ENCODE data around the gene OR56A1.
"Not testable (repeated sequence)": the region's sequence is repeated elsewhere in the genome, so short reads cannot be mapped to it uniquely, and the experiment has no call there.

Gene OR56A1, protein sequence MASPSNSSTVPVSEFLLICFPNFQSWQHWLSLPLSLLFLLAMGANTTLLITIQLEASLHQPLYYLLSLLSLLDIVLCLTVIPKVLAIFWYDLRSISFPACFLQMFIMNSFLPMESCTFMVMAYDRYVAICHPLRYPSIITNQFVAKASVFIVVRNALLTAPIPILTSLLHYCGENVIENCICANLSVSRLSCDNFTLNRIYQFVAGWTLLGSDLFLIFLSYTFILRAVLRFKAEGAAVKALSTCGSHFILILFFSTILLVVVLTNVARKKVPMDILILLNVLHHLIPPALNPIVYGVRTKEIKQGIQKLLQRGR

DNA sequence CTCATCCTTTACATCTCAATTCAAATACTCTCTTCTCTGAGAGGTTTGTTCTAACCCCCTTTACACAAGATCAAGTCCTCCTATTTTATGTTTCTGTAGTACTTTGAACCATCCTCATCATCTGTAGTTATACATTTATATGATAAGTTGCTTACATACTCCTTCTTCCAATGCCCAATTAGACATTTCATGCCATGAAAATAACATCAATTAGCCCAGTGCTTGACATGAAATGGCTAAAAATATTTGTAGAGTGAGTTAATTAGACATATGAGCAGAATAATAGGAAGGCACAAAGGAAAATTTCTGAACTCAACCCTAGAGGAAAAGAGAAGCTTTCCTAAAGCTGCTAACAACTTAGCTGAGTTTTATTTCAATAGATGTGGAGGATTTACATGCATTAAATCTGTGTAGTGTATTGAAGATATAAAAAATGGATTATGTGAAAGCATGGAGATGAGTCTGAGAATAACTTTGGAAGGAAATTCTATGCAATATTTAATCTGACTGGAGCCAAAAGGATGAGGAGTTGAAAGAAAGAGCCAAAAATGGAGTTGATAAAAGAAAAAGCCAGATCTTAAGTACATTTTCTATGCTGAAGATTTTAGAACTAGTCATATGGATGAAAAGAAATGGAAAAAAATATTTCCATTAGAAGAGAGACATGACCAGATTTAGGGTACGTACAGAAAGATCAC lies at the start of gene OR56A1:
Gene OR56A1 (minus strand): TSS at position 51 of the 698 bp plus-strand sequence. CDS start 3,066 bp downstream, outside the sequence.
- H3K27ac Mint-ChIP-seq, result no peak within 1 kb of the TSS
- H3K27me3 Mint-ChIP-seq, result peaks cover 9% of the 10 kb centered on the region
- H3K4me3 Mint-ChIP-seq, result no peak within 1 kb of the TSS
- ATAC-seq (ENCODE audit: low read depth), result no peak
- no peaks in the 10 kb centered on the region for H3K36me3 Mint-ChIP-seq
- H3K9me3 Mint-ChIP-seq, result no peaks in the 10 kb centered on the region
- H3K4me1 Mint-ChIP-seq, result no peaks in the 10 kb centered on the region
- no peak for DNase-seq (ENCODE audit: low spot score in 2 of 2)

DNA sequence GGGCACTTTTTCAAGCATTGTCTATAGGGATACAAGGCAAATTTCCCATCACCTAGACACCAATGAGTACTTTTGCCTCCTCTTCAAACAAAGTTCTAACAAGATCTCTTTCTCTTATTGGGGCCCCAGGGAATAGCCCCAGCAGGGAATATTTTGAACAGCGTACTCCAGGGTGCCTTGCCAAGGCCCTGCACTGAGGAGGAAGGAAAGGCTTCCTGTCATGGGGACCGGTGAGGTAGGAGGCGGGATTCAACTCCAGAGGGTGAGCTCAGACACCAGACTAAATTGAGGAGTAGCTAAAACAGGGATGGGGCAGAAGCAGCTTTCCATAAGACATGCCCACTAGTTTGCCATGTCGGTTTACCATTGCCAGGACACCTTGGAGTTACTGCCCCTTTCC lies 48.9 kb upstream of the OR56A1 start:
- Mint-ChIP-seq H3K36me3 (no peaks in the 10 kb centered on the region), H3K4me1 (no peaks in the 10 kb centered on the region), H3K27ac (no peak overlapping the region), H3K4me3 (no peak overlapping the region), H3K9me3 (peaks cover 14% of the 10 kb centered on the region), H3K27me3 (no peaks in the 10 kb centered on the region)
- ATAC-seq (ENCODE audit: low read depth) (no peak), DNase-seq (ENCODE audit: low spot score in 2 of 2) (no peak)

- no peaks in the 10 kb centered on the region for H3K36me3 Mint-ChIP-seq
- DNase-seq (ENCODE audit: low spot score in 2 of 2), result no peak
- H3K9me3 Mint-ChIP-seq, result peaks cover 16% of the 10 kb centered on the region
- ATAC-seq (ENCODE audit: low read depth), result no peak
- H3K27ac Mint-ChIP-seq, result no peak overlapping the region
- no peaks in the 10 kb centered on the region for H3K4me1 Mint-ChIP-seq
- H3K4me3 Mint-ChIP-seq, result no peak overlapping the region
- H3K27me3 Mint-ChIP-seq, result peaks cover 4% of the 10 kb centered on the region
Measured at GRCh38 chr11:6077723-6078122, 47.2 kb upstream of the OR56A1 start.

- Mint-ChIP-seq H3K27me3 (peaks cover 13% of the 10 kb centered on the region), H3K9me3 (peaks cover 16% of the 10 kb centered on the region)
- not testable (repeated sequence) for DNase-seq (ENCODE audit: low spot score in 2 of 2); H3K4me1 Mint-ChIP-seq; H3K27ac Mint-ChIP-seq; H3K4me3 Mint-ChIP-seq; H3K36me3 Mint-ChIP-seq; ATAC-seq (ENCODE audit: low read depth)
Measured at GRCh38 chr11:6076443-6076842, 45.9 kb upstream of the OR56A1 start.

DNA sequence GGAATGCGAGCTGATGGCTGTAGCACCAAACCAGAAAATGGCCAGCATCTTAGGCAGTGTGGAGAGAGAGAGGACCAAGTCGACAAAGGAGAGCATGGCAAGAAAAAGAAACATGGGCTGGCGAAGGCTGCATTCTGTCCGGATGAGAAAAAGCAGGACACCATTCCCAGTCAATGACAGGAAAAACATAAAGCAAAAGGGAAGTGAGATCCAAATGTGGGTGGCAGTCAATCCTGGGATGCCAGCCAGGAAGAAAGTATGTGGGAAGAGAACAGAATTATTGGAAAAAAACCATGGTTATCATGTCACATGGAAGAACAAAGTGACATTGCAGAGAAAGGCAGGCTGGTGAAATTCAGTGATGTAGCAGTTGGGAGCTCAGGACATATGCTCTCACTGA lies 36.9 kb upstream of the OR56A1 start:
- Mint-ChIP-seq H3K4me3 (no peak overlapping the region), H3K36me3 (no peaks in the 10 kb centered on the region), H3K4me1 (no peaks in the 10 kb centered on the region), H3K9me3 (no peaks in the 10 kb centered on the region), H3K27me3 (peaks cover 16% of the 10 kb centered on the region), H3K27ac (no peak overlapping the region)
- ATAC-seq (ENCODE audit: low read depth) (no peak), DNase-seq (ENCODE audit: low spot score in 2 of 2) (no peak)

GRCh38 chr11:6062691-6063358 lies 32.3 kb upstream of the OR56A1 start:
- no peaks in the 10 kb centered on the region for H3K36me3 Mint-ChIP-seq
- no peak for DNase-seq (ENCODE audit: low spot score in 2 of 2)
- H3K4me3 Mint-ChIP-seq, result no peak overlapping the region
- ATAC-seq (ENCODE audit: low read depth), result no peak
- no peaks in the 10 kb centered on the region for H3K9me3 Mint-ChIP-seq
- peaks cover 12% of the 10 kb centered on the region for H3K27me3 Mint-ChIP-seq
- H3K27ac Mint-ChIP-seq, result no peak overlapping the region
- H3K4me1 Mint-ChIP-seq, result no peaks in the 10 kb centered on the region

DNA sequence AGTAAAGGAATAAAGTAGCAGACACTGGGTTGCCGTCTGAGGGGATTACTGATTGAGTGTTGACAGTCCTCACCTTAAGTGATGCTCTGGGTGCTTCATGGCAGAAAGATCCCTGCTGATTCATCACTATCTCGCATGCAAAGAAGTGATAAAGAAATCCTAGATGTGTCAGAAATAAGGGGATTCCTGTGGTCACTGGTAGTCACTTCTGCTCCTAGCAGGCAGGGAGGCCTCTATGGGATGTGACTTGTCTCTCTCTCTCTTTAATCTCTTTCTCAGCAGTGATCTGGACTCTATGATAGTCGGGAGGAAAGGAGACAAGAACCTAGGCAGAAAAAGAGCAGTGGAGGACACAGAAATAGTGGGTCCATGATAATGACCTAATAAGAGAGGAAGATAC lies 30.9 kb upstream of the OR56A1 start:
- H3K27ac Mint-ChIP-seq, result no peak overlapping the region
- H3K36me3 Mint-ChIP-seq, result no peaks in the 10 kb centered on the region
- DNase-seq (ENCODE audit: low spot score in 2 of 2) (no peak), ATAC-seq (ENCODE audit: low read depth) (no peak)
- H3K4me1 Mint-ChIP-seq, result no peaks in the 10 kb centered on the region
- H3K9me3 Mint-ChIP-seq, result peaks cover 1% of the 10 kb centered on the region
- no peak overlapping the region for H3K4me3 Mint-ChIP-seq
- peaks cover 15% of the 10 kb centered on the region for H3K27me3 Mint-ChIP-seq

DNA sequence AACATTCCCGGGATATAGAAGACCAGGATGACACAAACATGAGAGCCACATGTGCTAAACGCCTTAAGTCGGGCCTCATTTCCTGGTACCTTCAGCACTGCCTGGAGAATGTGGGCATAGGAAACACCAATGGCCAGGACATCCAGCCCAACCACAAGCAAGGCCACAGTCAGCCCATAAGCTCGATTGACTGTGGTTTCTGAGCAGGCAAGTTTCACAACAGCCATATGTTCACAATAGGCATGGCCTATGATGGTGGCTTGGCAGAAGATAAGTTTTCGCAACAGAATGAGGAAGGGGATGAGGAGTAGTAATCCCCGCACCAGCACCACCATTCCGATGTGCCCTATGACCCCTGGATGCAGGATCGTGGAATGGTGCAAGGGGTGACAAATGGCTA lies 26.9 kb upstream of the OR56A1 start:
- H3K27ac Mint-ChIP-seq, result no peak overlapping the region
- no peak for ATAC-seq (ENCODE audit: low read depth)
- no peak overlapping the region for H3K4me3 Mint-ChIP-seq
- peaks cover 2% of the 10 kb centered on the region for H3K36me3 Mint-ChIP-seq
- no peaks in the 10 kb centered on the region for H3K4me1 Mint-ChIP-seq
- no peak for DNase-seq (ENCODE audit: low spot score in 2 of 2)
- H3K27me3 Mint-ChIP-seq, result peaks cover 16% of the 10 kb centered on the region
- H3K9me3 Mint-ChIP-seq, result peaks cover 1% of the 10 kb centered on the region

GRCh38 chr11:6055569-6055968 lies 25.0 kb upstream of the OR56A1 start:
- ATAC-seq (ENCODE audit: low read depth) (no peak), DNase-seq (ENCODE audit: low spot score in 2 of 2) (no peak)
- H3K27ac Mint-ChIP-seq, result no peak overlapping the region
- no peaks in the 10 kb centered on the region for H3K4me1 Mint-ChIP-seq
- H3K9me3 Mint-ChIP-seq, result peaks cover 1% of the 10 kb centered on the region
- H3K4me3 Mint-ChIP-seq, result no peak overlapping the region
- H3K27me3 Mint-ChIP-seq, result peaks cover 14% of the 10 kb centered on the region
- H3K36me3 Mint-ChIP-seq, result peaks cover 2% of the 10 kb centered on the region

DNA sequence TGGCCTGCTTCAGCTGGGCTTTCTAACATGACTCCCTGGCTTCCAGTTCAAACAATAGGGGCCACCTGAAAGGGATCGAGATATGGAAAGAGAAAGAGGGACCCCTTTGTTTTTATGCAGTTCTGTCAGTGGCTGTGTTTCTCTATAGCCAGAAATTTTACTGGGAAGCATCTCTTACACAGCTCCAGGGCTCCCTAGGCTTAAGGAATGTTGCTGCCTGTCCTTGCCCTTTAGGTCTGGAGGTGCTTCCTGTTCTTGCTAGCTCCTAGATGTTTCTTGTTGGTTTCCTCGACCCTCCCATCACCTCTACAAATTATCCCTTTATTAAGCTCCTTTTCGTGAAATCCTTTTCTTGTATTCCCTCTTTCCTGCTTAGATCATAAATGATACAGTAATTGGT lies 21.8 kb upstream of the OR56A1 start:
- no peak for DNase-seq (ENCODE audit: low spot score in 2 of 2)
- ATAC-seq (ENCODE audit: low read depth), result no peak
- Mint-ChIP-seq H3K27ac (no peak overlapping the region), H3K36me3 (peaks cover 2% of the 10 kb centered on the region), H3K4me1 (no peaks in the 10 kb centered on the region), H3K9me3 (peaks cover 1% of the 10 kb centered on the region), H3K4me3 (no peak overlapping the region), H3K27me3 (peaks cover 6% of the 10 kb centered on the region)

- Mint-ChIP-seq H3K36me3 (no peaks in the 10 kb centered on the region), H3K4me3 (no peak overlapping the region), H3K27me3 (peaks cover 7% of the 10 kb centered on the region), H3K4me1 (no peaks in the 10 kb centered on the region), H3K27ac (no peak overlapping the region), H3K9me3 (no peaks in the 10 kb centered on the region)
- ATAC-seq (ENCODE audit: low read depth), result no peak
- DNase-seq (ENCODE audit: low spot score in 2 of 2), result no peak
Measured at GRCh38 chr11:6040874-6041273, 10.3 kb upstream of the OR56A1 start.

GRCh38 chr11:6027501-6027900 lies 3.1 kb downstream of the OR56A1 start:
- Mint-ChIP-seq H3K27ac (no peak overlapping the region), H3K9me3 (no peaks in the 10 kb centered on the region), H3K36me3 (no peaks in the 10 kb centered on the region), H3K27me3 (peaks cover 14% of the 10 kb centered on the region), H3K4me3 (no peak overlapping the region), H3K4me1 (no peaks in the 10 kb centered on the region)
- no peak for ATAC-seq (ENCODE audit: low read depth)
- DNase-seq (ENCODE audit: low spot score in 2 of 2), result no peak

DNA sequence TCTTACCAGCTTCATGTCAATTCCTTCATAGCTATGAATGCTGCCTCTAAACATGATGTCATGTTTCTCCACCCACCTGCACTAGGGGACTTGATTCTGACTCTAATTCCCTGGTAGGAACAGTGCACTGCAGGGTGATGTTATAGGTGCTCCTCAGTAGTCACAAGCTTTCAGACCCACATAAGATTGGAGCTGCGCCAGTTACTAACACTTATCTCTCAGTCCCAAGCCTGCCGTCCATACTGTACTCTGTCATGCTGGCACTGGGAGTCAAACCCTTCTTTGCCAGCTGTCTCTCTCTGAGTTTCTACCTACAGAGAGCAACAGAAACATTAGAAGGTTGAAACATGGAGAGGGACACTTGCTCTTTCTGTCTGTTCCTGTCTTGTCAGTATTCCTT lies 5.5 kb downstream of the OR56A1 start:
- DNase-seq (ENCODE audit: low spot score in 2 of 2) (no peak), ATAC-seq (ENCODE audit: low read depth) (no peak)
- H3K27ac Mint-ChIP-seq, result no peak overlapping the region
- peaks cover 14% of the 10 kb centered on the region for H3K27me3 Mint-ChIP-seq
- no peak overlapping the region for H3K4me3 Mint-ChIP-seq
- H3K4me1 Mint-ChIP-seq, result no peaks in the 10 kb centered on the region
- H3K9me3 Mint-ChIP-seq, result no peaks in the 10 kb centered on the region
- no peaks in the 10 kb centered on the region for H3K36me3 Mint-ChIP-seq

DNA sequence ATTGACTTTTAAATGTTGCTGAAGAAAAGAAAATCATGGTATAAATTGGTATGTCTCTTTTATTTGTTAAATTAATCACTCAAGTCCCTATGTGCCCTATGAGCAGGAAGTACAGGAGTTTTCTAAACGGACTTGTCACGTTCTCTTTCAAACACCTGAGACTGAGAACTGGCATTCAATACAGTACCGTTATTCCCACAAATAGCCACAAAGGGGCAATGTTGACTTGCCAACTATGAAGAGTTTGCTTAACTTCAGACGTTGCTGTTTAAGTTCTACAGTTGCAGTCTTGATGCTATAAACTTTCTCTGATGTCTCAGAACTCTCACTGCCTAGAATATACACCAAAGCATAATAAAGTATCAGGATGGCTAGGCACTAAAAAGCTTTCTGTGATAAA lies 7.6 kb downstream of the OR56A1 start:
- no peaks in the 10 kb centered on the region for H3K4me1 Mint-ChIP-seq
- DNase-seq (ENCODE audit: low spot score in 2 of 2), result no peak
- H3K4me3 Mint-ChIP-seq, result no peak overlapping the region
- no peak for ATAC-seq (ENCODE audit: low read depth)
- H3K9me3 Mint-ChIP-seq, result no peaks in the 10 kb centered on the region
- no peaks in the 10 kb centered on the region for H3K36me3 Mint-ChIP-seq
- peaks cover 17% of the 10 kb centered on the region for H3K27me3 Mint-ChIP-seq
- H3K27ac Mint-ChIP-seq, result no peak overlapping the region
